ENCODE results near the gene SPC24. TPM values are rescaled to one million over a fixed set of nuclear protein-coding genes. Genes with fewer than 3 reads are reported as not detected.

SPC24 gene
- total RNA-seq, 1 experiment from 2014 or later = 25.3 TPM

- Histone ChIP-seq H3K27me3 (ENCODE audit: low read length) (no peaks in the 10 kb centered on the region), H3K9me3 (ENCODE audit: low read length) (no peaks in the 10 kb centered on the region), H3K36me3 (ENCODE audit: insufficient read depth, low read length) (no peaks in the 10 kb centered on the region), H3K27ac (ENCODE audit: low read length) (no peak overlapping the region), H3K79me2 (ENCODE audit: low read length) (no peaks in the 10 kb centered on the region), H2AFZ (ENCODE audit: low read length) (no peak overlapping the region), H3K9me2 (replicated peaks; ENCODE audit: insufficient read depth, low read length) (no peaks in the 10 kb centered on the region), H3K4me1 (ENCODE audit: low read length) (peaks cover 12% of the 10 kb centered on the region), H3K4me3 (ENCODE audit: low read length) (no peak overlapping the region), H4K20me1 (ENCODE audit: insufficient read depth, low read depth, low read length) (no peaks in the 10 kb centered on the region), H3K4me2 (ENCODE audit: low read depth, low read length, poor library complexity, severe bottlenecking) (no peak overlapping the region), H3K9ac (ENCODE audit: low read length) (no peak overlapping the region)
- DNase-seq = no peak
These were observed 39.3 kb upstream of the SPC24 start for GRCh38 chr19:11194656-11195558.

- H3K9ac ChIP-seq (ENCODE audit: low read length) = no peak overlapping the region
- no peak overlapping the region for H3K4me3 ChIP-seq (ENCODE audit: low read length)
- H3K79me2 ChIP-seq (ENCODE audit: low read length) = no peaks in the 10 kb centered on the region
These were observed 38.6 kb upstream of the SPC24 start for GRCh38 chr19:11194173-11194572.

DNA sequence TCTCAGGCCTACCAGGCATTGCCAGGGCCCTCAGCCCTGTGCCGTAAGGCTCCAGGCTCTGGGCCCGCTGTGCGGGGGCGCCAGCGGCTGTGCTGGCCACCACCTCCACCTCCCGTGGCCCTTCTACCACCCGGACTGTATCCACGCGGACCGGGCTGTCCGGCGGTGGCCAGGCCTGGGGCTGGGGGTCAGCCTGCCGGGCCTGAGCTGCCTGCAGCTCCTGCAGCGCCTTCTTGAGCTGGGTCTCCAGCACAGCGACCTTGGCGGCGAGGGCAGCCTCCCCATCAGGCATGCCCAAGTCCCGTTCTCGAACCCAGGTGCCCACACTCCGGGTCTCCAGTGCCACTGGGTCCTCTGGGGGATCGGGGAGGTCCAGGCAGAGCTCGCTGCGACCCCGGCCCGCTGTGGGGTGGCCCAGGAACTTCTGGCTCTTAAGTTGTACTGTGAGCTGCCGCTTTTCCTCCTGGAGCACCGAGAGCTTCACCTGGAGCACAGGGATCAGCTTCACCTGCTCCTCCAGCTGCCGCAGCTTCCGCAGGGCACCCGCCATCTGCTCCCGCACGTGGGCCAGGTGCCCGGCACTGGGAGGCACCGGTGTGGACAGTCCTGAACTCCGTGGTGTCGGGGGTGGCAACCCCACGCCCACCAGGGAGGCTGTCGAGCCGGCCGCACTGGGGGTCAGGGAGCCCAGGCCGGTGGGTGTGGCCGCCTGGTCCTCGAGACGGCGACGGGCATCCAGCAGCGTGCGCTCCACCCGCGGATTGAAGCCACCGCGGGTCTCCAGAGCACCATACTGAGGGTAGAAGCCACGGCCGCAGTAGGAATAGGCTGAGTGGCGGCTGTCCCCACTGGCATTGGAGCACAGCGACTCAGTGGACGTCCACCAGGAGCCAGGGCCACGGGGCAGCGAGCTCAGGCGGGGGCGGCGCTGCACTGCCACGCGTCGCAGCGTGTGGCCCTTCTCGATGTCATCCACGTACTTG is 37.7 kb upstream of the SPC24 start:
- Histone ChIP-seq H3K9me3 (ENCODE audit: low read length) (no peaks in the 10 kb centered on the region), H3K36me3 (ENCODE audit: insufficient read depth, low read length) (no peaks in the 10 kb centered on the region), H4K20me1 (ENCODE audit: insufficient read depth, low read depth, low read length) (no peaks in the 10 kb centered on the region), H3K79me2 (ENCODE audit: low read length) (no peaks in the 10 kb centered on the region), H3K4me1 (ENCODE audit: low read length) (peaks cover 12% of the 10 kb centered on the region), H3K27ac (ENCODE audit: low read length) (no peak overlapping the region), H2AFZ (ENCODE audit: low read length) (no peak overlapping the region), H3K9ac (ENCODE audit: low read length) (no peak overlapping the region), H3K4me3 (ENCODE audit: low read length) (no peak overlapping the region), H3K4me2 (ENCODE audit: low read depth, low read length, poor library complexity, severe bottlenecking) (no peak overlapping the region), H3K9me2 (replicated peaks; ENCODE audit: insufficient read depth, low read length) (no peaks in the 10 kb centered on the region), H3K27me3 (ENCODE audit: low read length) (no peaks in the 10 kb centered on the region)
- DNase-seq = no peak

More at GRCh38 chr19:11194173-11194572, 38.6 kb upstream of the SPC24 start:
- Histone ChIP-seq H3K9me3 (ENCODE audit: low read length) (no peaks in the 10 kb centered on the region), H3K36me3 (ENCODE audit: insufficient read depth, low read length) (no peaks in the 10 kb centered on the region), H3K9me2 (replicated peaks; ENCODE audit: insufficient read depth, low read length) (no peaks in the 10 kb centered on the region), H4K20me1 (ENCODE audit: insufficient read depth, low read depth, low read length) (no peaks in the 10 kb centered on the region), H2AFZ (ENCODE audit: low read length) (no peak overlapping the region), H3K27ac (ENCODE audit: low read length) (no peak overlapping the region), H3K27me3 (ENCODE audit: low read length) (no peaks in the 10 kb centered on the region), H3K4me1 (ENCODE audit: low read length) (peaks cover 12% of the 10 kb centered on the region), H3K4me2 (ENCODE audit: low read depth, low read length, poor library complexity, severe bottlenecking) (no peak overlapping the region)
- DNase-seq = no peak

- Histone ChIP-seq H3K4me1 (ENCODE audit: low read length) (peaks cover 5% of the 10 kb centered on the region), H4K20me1 (ENCODE audit: insufficient read depth, low read depth, low read length) (no peaks in the 10 kb centered on the region), H2AFZ (ENCODE audit: low read length) (no peak overlapping the region), H3K9me3 (ENCODE audit: low read length) (no peaks in the 10 kb centered on the region), H3K36me3 (ENCODE audit: insufficient read depth, low read length) (no peaks in the 10 kb centered on the region), H3K4me3 (ENCODE audit: low read length) (no peak overlapping the region), H3K27me3 (ENCODE audit: low read length) (no peaks in the 10 kb centered on the region), H3K4me2 (ENCODE audit: low read depth, low read length, poor library complexity, severe bottlenecking) (no peak overlapping the region), H3K9me2 (replicated peaks; ENCODE audit: insufficient read depth, low read length) (no peaks in the 10 kb centered on the region), H3K9ac (ENCODE audit: low read length) (no peak overlapping the region), H3K79me2 (ENCODE audit: low read length) (no peaks in the 10 kb centered on the region), H3K27ac (ENCODE audit: low read length) (no peak overlapping the region)
- DNase-seq = no peak
These were observed 36.4 kb upstream of the SPC24 start for GRCh38 chr19:11191934-11192333.

DNA sequence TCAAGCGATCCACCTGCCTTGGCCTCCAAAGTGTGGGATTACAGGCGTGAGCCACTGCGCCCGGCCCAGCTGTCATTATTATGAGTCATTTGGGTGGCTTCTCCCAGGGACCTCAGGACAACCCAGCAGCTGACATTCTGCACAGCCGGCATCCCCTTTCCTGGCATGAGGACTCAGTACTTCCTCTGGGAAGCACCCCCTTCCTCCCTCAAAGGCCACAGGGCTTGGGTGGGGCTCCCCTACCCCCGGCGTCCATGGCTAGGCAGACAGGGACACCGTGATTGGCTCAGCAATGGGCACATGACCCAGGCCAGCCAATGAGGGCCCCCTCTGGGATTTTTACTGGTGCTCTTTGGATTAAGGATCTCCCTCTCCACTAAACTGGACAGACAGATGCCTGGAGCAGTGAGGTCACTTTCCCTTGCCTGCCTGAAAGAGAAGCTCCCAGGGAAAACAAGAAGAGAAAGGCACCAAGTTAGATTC is 35.7 kb upstream of the SPC24 start:
- Histone ChIP-seq H3K9ac (ENCODE audit: low read length) (no peak overlapping the region), H2AFZ (ENCODE audit: low read length) (no peak overlapping the region), H4K20me1 (ENCODE audit: insufficient read depth, low read depth, low read length) (no peaks in the 10 kb centered on the region), H3K9me2 (replicated peaks; ENCODE audit: insufficient read depth, low read length) (no peaks in the 10 kb centered on the region), H3K4me1 (ENCODE audit: low read length) (no peaks in the 10 kb centered on the region), H3K27me3 (ENCODE audit: low read length) (no peaks in the 10 kb centered on the region), H3K27ac (ENCODE audit: low read length) (no peak overlapping the region), H3K4me2 (ENCODE audit: low read depth, low read length, poor library complexity, severe bottlenecking) (no peak overlapping the region), H3K9me3 (ENCODE audit: low read length) (no peaks in the 10 kb centered on the region), H3K36me3 (ENCODE audit: insufficient read depth, low read length) (no peaks in the 10 kb centered on the region), H3K4me3 (ENCODE audit: low read length) (no peak overlapping the region), H3K79me2 (ENCODE audit: low read length) (no peaks in the 10 kb centered on the region)
- DNase-seq = no peak

GRCh38 chr19:11190501-11190900 is 34.9 kb upstream of the SPC24 start:
- no peak for DNase-seq
- no peaks in the 10 kb centered on the region for H3K9me3 ChIP-seq (ENCODE audit: low read length)
- H3K4me1 ChIP-seq (ENCODE audit: low read length) = no peaks in the 10 kb centered on the region
- no peaks in the 10 kb centered on the region for H3K9me2 ChIP-seq (replicated peaks; ENCODE audit: insufficient read depth, low read length)
- H3K27me3 ChIP-seq (ENCODE audit: low read length) = no peaks in the 10 kb centered on the region
- H3K36me3 ChIP-seq (ENCODE audit: insufficient read depth, low read length) = no peaks in the 10 kb centered on the region
- no peak overlapping the region for H3K9ac ChIP-seq (ENCODE audit: low read length)
- no peak overlapping the region for H3K27ac ChIP-seq (ENCODE audit: low read length)
- no peaks in the 10 kb centered on the region for H3K79me2 ChIP-seq (ENCODE audit: low read length)
- H4K20me1 ChIP-seq (ENCODE audit: insufficient read depth, low read depth, low read length) = no peaks in the 10 kb centered on the region
- H2AFZ ChIP-seq (ENCODE audit: low read length) = no peak overlapping the region
- H3K4me2 ChIP-seq (ENCODE audit: low read depth, low read length, poor library complexity, severe bottlenecking) = no peak overlapping the region
- H3K4me3 ChIP-seq (ENCODE audit: low read length) = no peak overlapping the region

- H4K20me1 ChIP-seq (ENCODE audit: insufficient read depth, low read depth, low read length) = no peaks in the 10 kb centered on the region
- H2AFZ ChIP-seq (ENCODE audit: low read length) = no peak overlapping the region
- H3K27ac ChIP-seq (ENCODE audit: low read length) = no peak overlapping the region
- DNase-seq = no peak
- H3K36me3 ChIP-seq (ENCODE audit: insufficient read depth, low read length) = no peaks in the 10 kb centered on the region
- H3K4me1 ChIP-seq (ENCODE audit: low read length) = no peaks in the 10 kb centered on the region
- no peaks in the 10 kb centered on the region for H3K9me2 ChIP-seq (replicated peaks; ENCODE audit: insufficient read depth, low read length)
- no peak overlapping the region for H3K4me2 ChIP-seq (ENCODE audit: low read depth, low read length, poor library complexity, severe bottlenecking)
- H3K27me3 ChIP-seq (ENCODE audit: low read length) = no peaks in the 10 kb centered on the region
- H3K4me3 ChIP-seq (ENCODE audit: low read length) = no peak overlapping the region
- no peaks in the 10 kb centered on the region for H3K79me2 ChIP-seq (ENCODE audit: low read length)
- no peaks in the 10 kb centered on the region for H3K9me3 ChIP-seq (ENCODE audit: low read length)
- no peak overlapping the region for H3K9ac ChIP-seq (ENCODE audit: low read length)
These were observed 31.9 kb upstream of the SPC24 start for GRCh38 chr19:11187441-11187840.

GRCh38 chr19:11182994-11183393 is 27.4 kb upstream of the SPC24 start:
- no peaks in the 10 kb centered on the region for H3K9me2 ChIP-seq (replicated peaks; ENCODE audit: insufficient read depth, low read length)
- no peaks in the 10 kb centered on the region for H4K20me1 ChIP-seq (ENCODE audit: insufficient read depth, low read depth, low read length)
- no peak overlapping the region for H3K4me2 ChIP-seq (ENCODE audit: low read depth, low read length, poor library complexity, severe bottlenecking)
- no peak overlapping the region for H3K4me3 ChIP-seq (ENCODE audit: low read length)
- H3K9ac ChIP-seq (ENCODE audit: low read length) = no peak overlapping the region
- no peak overlapping the region for H3K27ac ChIP-seq (ENCODE audit: low read length)
- DNase-seq = no peak
- no peaks in the 10 kb centered on the region for H3K27me3 ChIP-seq (ENCODE audit: low read length)
- H2AFZ ChIP-seq (ENCODE audit: low read length) = no peak overlapping the region
- H3K4me1 ChIP-seq (ENCODE audit: low read length) = peaks cover 10% of the 10 kb centered on the region
- no peaks in the 10 kb centered on the region for H3K36me3 ChIP-seq (ENCODE audit: insufficient read depth, low read length)
- H3K79me2 ChIP-seq (ENCODE audit: low read length) = no peaks in the 10 kb centered on the region
- H3K9me3 ChIP-seq (ENCODE audit: low read length) = no peaks in the 10 kb centered on the region

Measured in Karpas-422 (cell line).